Measurements from ENCODE around the gene EXD3. TPM values are rescaled to one million over a fixed set of nuclear protein-coding genes. Genes with fewer than 3 reads are reported as not detected.

EXD3 gene
- total RNA-seq, 2 donors from 2014 or later, result 15.4 to 17.8 TPM

DNA sequence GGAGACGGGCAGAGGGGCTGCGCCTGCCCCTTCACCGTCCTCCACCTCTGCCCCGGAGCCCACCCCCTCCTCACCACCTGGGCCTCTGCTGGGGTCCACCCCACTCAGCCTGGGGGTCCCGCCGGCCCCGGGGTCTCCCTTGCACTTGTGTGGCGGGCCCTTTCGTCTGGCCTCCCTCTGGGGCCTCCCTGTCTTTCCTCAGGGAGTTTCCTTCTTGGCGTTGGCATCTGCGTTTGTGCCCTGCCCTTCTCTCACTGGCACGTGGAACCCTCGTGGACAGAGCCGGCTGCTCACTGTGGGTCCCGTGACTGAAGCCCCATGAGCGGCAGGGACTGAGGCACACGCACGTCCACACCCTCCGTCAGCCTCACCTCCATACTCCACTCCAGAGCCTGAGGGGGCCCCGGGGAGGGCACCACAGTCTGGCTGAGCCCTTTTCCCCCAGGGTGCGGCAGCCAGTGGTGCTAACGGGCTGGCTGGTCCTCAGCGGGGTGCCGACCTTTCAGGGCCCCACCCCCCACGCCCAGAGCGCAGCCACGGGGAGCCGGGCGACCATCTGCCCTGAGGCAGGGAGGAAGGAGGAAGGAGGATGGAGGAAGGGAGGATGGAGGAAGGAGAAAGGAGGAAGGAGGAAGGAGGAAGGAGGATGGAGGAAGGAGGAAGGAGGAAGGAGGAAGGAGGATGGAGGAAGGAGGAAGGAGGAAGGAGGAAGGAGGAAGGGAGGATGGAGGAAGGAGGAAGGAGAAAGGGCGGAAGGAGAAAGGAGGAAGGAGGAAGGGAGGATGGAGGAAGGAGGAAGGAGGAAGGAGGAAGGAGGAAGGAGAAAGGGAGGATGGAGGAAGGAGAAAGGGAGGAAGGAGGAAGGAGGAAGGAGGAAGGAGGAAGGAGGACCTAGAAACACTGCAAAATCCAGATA is 67.9 kb downstream of the EXD3 start:
- no peak for ATAC-seq
- Mint-ChIP-seq H3K36me3 (ENCODE audit: low read depth) (no peaks in the 10 kb centered on the region), H3K4me1 (no peaks in the 10 kb centered on the region), H3K27ac (no peak overlapping the region), H3K27me3 (no peaks in the 10 kb centered on the region), H3K4me3 (no peak overlapping the region)
- H3K9me3 ChIP-seq (ENCODE audit: control insufficient read depth, low read length, poor library complexity, severe bottlenecking), result no peaks in the 10 kb centered on the region
- DNase-seq, result no peak

- no peak overlapping the region for H3K4me3 Mint-ChIP-seq
- no peak for DNase-seq
- ATAC-seq, result no peak
- H3K27ac Mint-ChIP-seq, result no peak overlapping the region
- no peaks in the 10 kb centered on the region for H3K36me3 Mint-ChIP-seq (ENCODE audit: low read depth)
- H3K27me3 Mint-ChIP-seq, result no peaks in the 10 kb centered on the region
- H3K4me1 Mint-ChIP-seq, result no peaks in the 10 kb centered on the region
- no peaks in the 10 kb centered on the region for H3K9me3 ChIP-seq (ENCODE audit: control insufficient read depth, low read length, poor library complexity, severe bottlenecking)
Observed at GRCh38 chr9:137354153-137354844, 68.7 kb downstream of the EXD3 start.

GRCh38 chr9:137353223-137354152 is 69.5 kb downstream of the EXD3 start:
- no peak for ATAC-seq
- Mint-ChIP-seq H3K27ac (no peak overlapping the region), H3K4me1 (no peaks in the 10 kb centered on the region), H3K27me3 (no peaks in the 10 kb centered on the region), H3K4me3 (no peak overlapping the region), H3K36me3 (ENCODE audit: low read depth) (no peaks in the 10 kb centered on the region)
- DNase-seq, result no peak
- no peaks in the 10 kb centered on the region for H3K9me3 ChIP-seq (ENCODE audit: control insufficient read depth, low read length, poor library complexity, severe bottlenecking)

DNA sequence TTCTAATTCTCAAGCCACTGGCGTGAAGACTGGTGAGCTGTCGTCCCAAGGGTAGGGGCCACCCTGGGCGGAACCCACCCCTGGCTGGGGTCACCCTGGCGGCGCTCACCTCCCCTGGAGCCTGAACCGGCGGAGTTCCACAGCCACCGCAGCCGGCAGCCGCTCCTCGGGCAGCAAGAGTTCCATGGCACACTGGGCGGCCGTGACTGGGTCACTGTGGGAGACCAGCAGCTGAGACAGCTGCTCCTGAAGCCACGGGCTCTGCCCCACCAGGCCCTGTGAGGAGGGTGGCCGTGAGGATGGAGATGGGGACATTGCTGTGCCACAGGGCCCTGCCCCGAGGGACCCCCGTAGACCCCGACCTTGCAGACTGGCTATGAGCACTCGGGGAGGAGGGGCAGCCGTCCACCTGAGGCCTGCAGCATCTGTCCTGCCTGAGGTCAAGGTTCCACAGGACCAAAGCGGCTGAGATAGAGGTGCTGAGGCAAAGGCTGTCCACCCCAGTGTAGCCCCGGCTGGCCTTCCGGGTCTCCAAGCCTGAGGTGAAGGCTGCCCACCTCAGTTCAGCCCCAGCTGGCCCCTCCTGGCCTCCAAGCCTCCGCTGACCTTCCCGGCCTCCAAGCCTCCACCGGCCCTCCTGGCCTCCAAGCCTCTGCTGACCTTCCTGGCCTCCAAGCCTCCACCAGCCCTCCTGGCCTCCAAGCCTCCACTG is 70.3 kb downstream of the EXD3 start:
- ATAC-seq (no peak), DNase-seq (no peak)
- Mint-ChIP-seq H3K4me3 (no peak overlapping the region), H3K36me3 (ENCODE audit: low read depth) (no peaks in the 10 kb centered on the region), H3K4me1 (no peaks in the 10 kb centered on the region), H3K27me3 (no peaks in the 10 kb centered on the region), H3K27ac (no peak overlapping the region)
- H3K9me3 ChIP-seq (ENCODE audit: control insufficient read depth, low read length, poor library complexity, severe bottlenecking), result no peaks in the 10 kb centered on the region

GRCh38 chr9:137351781-137352501 is 71.0 kb downstream of the EXD3 start:
- Mint-ChIP-seq H3K4me3 (no peak overlapping the region), H3K27me3 (no peaks in the 10 kb centered on the region), H3K36me3 (ENCODE audit: low read depth) (no peaks in the 10 kb centered on the region), H3K27ac (no peak overlapping the region), H3K4me1 (no peaks in the 10 kb centered on the region)
- ATAC-seq (no peak), DNase-seq (no peak)
- no peaks in the 10 kb centered on the region for H3K9me3 ChIP-seq (ENCODE audit: control insufficient read depth, low read length, poor library complexity, severe bottlenecking)

DNA sequence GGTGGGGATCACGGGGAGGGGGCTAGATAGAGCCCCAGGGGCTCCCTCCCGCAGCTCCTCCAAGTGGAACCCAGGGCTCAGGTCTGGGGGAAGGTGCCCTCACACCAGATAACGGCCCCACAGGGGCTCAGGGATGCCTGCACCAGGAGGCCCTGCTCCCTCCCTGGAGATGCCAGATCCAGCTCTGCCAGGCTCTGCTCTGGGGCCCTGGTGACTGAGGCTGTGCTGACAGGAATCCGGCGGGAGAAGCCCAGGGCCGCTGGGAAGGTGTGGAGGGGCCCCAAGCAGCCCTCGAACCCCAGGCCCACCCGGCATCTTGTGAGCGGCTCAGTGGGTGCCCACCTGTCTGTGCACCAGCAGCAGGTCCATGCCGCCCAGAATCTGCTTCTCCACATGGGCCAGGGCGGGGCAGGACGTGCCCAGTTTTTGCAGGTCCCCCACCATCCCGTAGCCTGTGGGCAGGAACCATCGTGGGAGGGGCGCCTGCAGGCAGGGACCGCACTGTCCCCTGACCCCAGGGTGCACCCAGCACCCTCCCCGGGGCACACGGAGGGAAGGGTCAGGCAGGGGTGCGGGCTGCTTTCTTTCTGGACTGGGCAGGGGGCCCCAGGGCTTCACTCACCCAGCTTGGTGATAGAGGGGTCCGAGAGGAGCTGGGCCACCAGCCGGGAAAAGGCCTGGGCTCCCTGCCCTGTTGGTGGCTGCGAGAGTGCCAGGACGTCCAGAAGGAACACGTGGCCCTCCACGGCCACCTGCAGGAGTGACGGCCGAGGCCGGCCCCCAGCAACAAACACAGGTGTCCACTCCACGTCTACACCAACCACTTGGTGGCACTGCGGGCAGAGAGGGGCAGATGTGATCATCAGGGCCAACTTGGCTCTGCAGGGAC is 72.0 kb downstream of the EXD3 start:
- no peaks in the 10 kb centered on the region for H3K36me3 Mint-ChIP-seq (ENCODE audit: low read depth)
- H3K4me3 Mint-ChIP-seq, result no peak overlapping the region
- no peak overlapping the region for H3K27ac Mint-ChIP-seq
- H3K9me3 ChIP-seq (ENCODE audit: control insufficient read depth, low read length, poor library complexity, severe bottlenecking), result no peaks in the 10 kb centered on the region
- DNase-seq (no peak), ATAC-seq (no peak)
- H3K4me1 Mint-ChIP-seq, result no peaks in the 10 kb centered on the region
- no peaks in the 10 kb centered on the region for H3K27me3 Mint-ChIP-seq

GRCh38 chr9:137349471-137350033 is 73.4 kb downstream of the EXD3 start:
- no peak overlapping the region for H3K4me3 Mint-ChIP-seq
- H3K9me3 ChIP-seq (ENCODE audit: control insufficient read depth, low read length, poor library complexity, severe bottlenecking), result no peaks in the 10 kb centered on the region
- no peaks in the 10 kb centered on the region for H3K4me1 Mint-ChIP-seq
- no peaks in the 10 kb centered on the region for H3K36me3 Mint-ChIP-seq (ENCODE audit: low read depth)
- H3K27ac Mint-ChIP-seq, result no peak overlapping the region
- H3K27me3 Mint-ChIP-seq, result no peaks in the 10 kb centered on the region
- ATAC-seq (no peak), DNase-seq (no peak)

- no peak for ATAC-seq
- no peak overlapping the region for H3K27ac Mint-ChIP-seq
- no peaks in the 10 kb centered on the region for H3K36me3 Mint-ChIP-seq (ENCODE audit: low read depth)
- no peaks in the 10 kb centered on the region for H3K4me1 Mint-ChIP-seq
- no peak overlapping the region for H3K4me3 Mint-ChIP-seq
- DNase-seq, result no peak
- H3K27me3 Mint-ChIP-seq, result no peaks in the 10 kb centered on the region
- no peaks in the 10 kb centered on the region for H3K9me3 ChIP-seq (ENCODE audit: control insufficient read depth, low read length, poor library complexity, severe bottlenecking)
Observed at GRCh38 chr9:137348769-137349470, 74.0 kb downstream of the EXD3 start.

DNA sequence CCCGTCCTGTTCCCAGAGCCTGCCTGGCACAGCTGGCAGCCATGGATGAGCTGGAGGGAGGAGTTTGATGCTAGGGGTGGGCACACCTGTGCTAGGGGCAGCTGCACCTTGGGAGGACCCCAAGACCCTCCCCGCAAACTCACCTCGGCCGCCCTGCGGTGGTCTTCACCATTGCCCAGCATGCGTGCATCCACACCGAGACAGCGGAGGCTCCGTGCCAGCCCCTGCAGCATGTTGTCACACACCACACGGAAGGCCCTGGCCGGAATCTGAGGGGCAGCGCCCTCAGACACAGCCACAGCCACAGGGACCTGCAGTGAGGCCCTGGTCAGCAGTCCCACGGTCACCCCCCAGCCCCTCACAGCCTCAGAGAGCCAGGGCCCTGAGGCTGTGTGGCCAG is 75.0 kb downstream of the EXD3 start:
- H3K36me3 Mint-ChIP-seq (ENCODE audit: low read depth), result no peaks in the 10 kb centered on the region
- ATAC-seq, result no peak

DNA sequence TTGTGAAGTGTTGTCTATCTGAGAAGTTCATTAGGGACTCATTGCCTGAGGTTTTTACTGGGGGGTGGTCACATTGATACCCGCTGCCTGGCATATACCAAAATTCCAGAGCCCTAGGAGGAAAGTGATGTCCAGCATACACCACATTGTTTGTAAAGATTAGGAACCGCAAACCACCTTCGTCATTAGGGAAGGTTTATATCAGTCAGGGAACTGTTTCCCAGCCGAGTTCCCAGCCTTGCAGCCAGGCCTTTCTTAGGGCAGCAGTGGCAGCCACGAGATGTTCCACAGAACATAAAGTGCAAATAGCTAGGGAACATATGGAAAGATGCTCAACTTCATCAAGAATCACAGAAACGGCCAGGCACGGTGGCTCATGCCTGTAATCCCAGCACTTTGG is 80.5 kb downstream of the EXD3 start:
- DNase-seq, result no peak
- Mint-ChIP-seq H3K27me3 (no peaks in the 10 kb centered on the region), H3K36me3 (ENCODE audit: low read depth) (no peaks in the 10 kb centered on the region), H3K4me3 (no peak overlapping the region), H3K27ac (no peak overlapping the region), H3K4me1 (no peaks in the 10 kb centered on the region)
- no peaks in the 10 kb centered on the region for H3K9me3 ChIP-seq (ENCODE audit: control insufficient read depth, low read length, poor library complexity, severe bottlenecking)
- no peak for ATAC-seq

More for the DNA sequence above, 75.0 kb downstream of the EXD3 start:
- Mint-ChIP-seq H3K4me3 (no peak overlapping the region), H3K4me1 (no peaks in the 10 kb centered on the region), H3K27me3 (no peaks in the 10 kb centered on the region), H3K27ac (no peak overlapping the region)
- no peak for DNase-seq
- no peaks in the 10 kb centered on the region for H3K9me3 ChIP-seq (ENCODE audit: control insufficient read depth, low read length, poor library complexity, severe bottlenecking)

- H3K27me3 Mint-ChIP-seq, result no peaks in the 10 kb centered on the region
- ATAC-seq, result no peak
Observed at GRCh38 chr9:137341227-137341626, 81.7 kb downstream of the EXD3 start.

More at GRCh38 chr9:137341227-137341626, 81.7 kb downstream of the EXD3 start:
- Mint-ChIP-seq H3K4me1 (no peaks in the 10 kb centered on the region), H3K36me3 (ENCODE audit: low read depth) (no peaks in the 10 kb centered on the region), H3K4me3 (no peak overlapping the region), H3K27ac (no peak overlapping the region)
- no peaks in the 10 kb centered on the region for H3K9me3 ChIP-seq (ENCODE audit: control insufficient read depth, low read length, poor library complexity, severe bottlenecking)
- no peak for DNase-seq
